NCI-H1694 treated with DMSO at 0.1 percent for 48 hours (cell line): ENCODE measurements around the gene SLC43A3.
"Not testable (repeated sequence)": the region's sequence is repeated elsewhere in the genome, so short reads cannot be mapped to it uniquely, and the experiment has no call there.

Source experiments
- DNase-seq: peaks from one replicate; lab custom pipeline; 2025; lab: John Stamatoyannopoulos, UW

Gene SLC43A3

GRCh38 chr11:57459164-57460021 is 32.5 kb upstream of the SLC43A3 start:
- no peak for DNase-seq

- DNase-seq, result peak; percentile 67
Measured at GRCh38 chr11:57458410-57459163, 31.7 kb upstream of the SLC43A3 start.

- peak; percentile 58 for DNase-seq
Measured at GRCh38 chr11:57458060-57458409, 31.1 kb upstream of the SLC43A3 start.

GRCh38 chr11:57457643-57458023 is 30.7 kb upstream of the SLC43A3 start:
- DNase-seq, result peak; percentile 56

- DNase-seq, result peak; percentile 56
Measured at GRCh38 chr11:57456960-57457642, 30.2 kb upstream of the SLC43A3 start.

GRCh38 chr11:57453543-57454177 is 26.7 kb upstream of the SLC43A3 start:
- DNase-seq, result no peak

GRCh38 chr11:57446055-57446454 is 19.1 kb upstream of the SLC43A3 start:
- no peak for DNase-seq

GRCh38 chr11:57445122-57445394 is 18.1 kb upstream of the SLC43A3 start:
- not testable (repeated sequence) for DNase-seq

- no peak for DNase-seq
Measured at GRCh38 chr11:57444362-57445121, 17.6 kb upstream of the SLC43A3 start.

GRCh38 chr11:57440744-57441414 is 14.0 kb upstream of the SLC43A3 start:
- no peak for DNase-seq

- no peak for DNase-seq
Measured at GRCh38 chr11:57439786-57440185, 12.9 kb upstream of the SLC43A3 start.

- no peak for DNase-seq
Measured at GRCh38 chr11:57438345-57439285, 11.7 kb upstream of the SLC43A3 start.

GRCh38 chr11:57436031-57436430 is 9.1 kb upstream of the SLC43A3 start:
- no peak for DNase-seq

GRCh38 chr11:57434640-57435546 is 8.0 kb upstream of the SLC43A3 start:
- DNase-seq, result no peak

GRCh38 chr11:57432714-57433163 is 5.8 kb upstream of the SLC43A3 start:
- no peak for DNase-seq

- no peak for DNase-seq
Measured at GRCh38 chr11:57432149-57432561, 5.2 kb upstream of the SLC43A3 start.

- no peak for DNase-seq
Measured at GRCh38 chr11:57430952-57431351, 4.0 kb upstream of the SLC43A3 start.

GRCh38 chr11:57429946-57430345 is 3.0 kb upstream of the SLC43A3 start:
- DNase-seq, result no peak

GRCh38 chr11:57428643-57429042 is 1.7 kb upstream of the SLC43A3 start:
- no peak for DNase-seq
